Stimulated activated CD8-positive, alpha-beta memory T cell treated with anti-CD3 and anti-CD28 coated beads, Interleukin-4, amount 100 ng/mL, for 1 hour (primary cell): ENCODE results near the gene TRMU.
"Not testable (repeated sequence)": the region's sequence is repeated elsewhere in the genome, so short reads cannot be mapped to it uniquely, and the experiment has no call there.

Source experiments
- DNase-seq, 2 donors: peaks; one replicate each; pipeline ENCODE4 v3.0.0-alpha.2; 2020; ENCODE audit warnings: low read depth in 2 of 2, low spot score in 1 of 2

The TRMU gene

GRCh38 chr22:46382524-46382923, 47.0 kb downstream of the TRMU start:
- DNase-seq: no peak

- no peak for DNase-seq
These were observed 50.8 kb downstream of the TRMU start for GRCh38 chr22:46386312-46386711.

GRCh38 chr22:46387748-46388147, 52.2 kb downstream of the TRMU start:
- no peak for DNase-seq

GRCh38 chr22:46388647-46389046, 53.1 kb downstream of the TRMU start:
- no peak for DNase-seq

GRCh38 chr22:46389081-46389480, 53.6 kb downstream of the TRMU start:
- no peak for DNase-seq

- no peak for DNase-seq
These were observed 54.7 kb downstream of the TRMU start for GRCh38 chr22:46390105-46390651.

- no peak for DNase-seq
These were observed 55.3 kb downstream of the TRMU start for GRCh38 chr22:46390652-46391301.

GRCh38 chr22:46391486-46392136, 56.1 kb downstream of the TRMU start:
- no peak for DNase-seq

GRCh38 chr22:46392137-46392844, 56.8 kb downstream of the TRMU start:
- DNase-seq: no peak

GRCh38 chr22:46393873-46394272, 58.4 kb downstream of the TRMU start:
- no peak for DNase-seq

GRCh38 chr22:46394622-46395021, 59.1 kb downstream of the TRMU start:
- DNase-seq: no peak

GRCh38 chr22:46395145-46395544, 59.6 kb downstream of the TRMU start:
- DNase-seq: no peak

- not testable (repeated sequence) for DNase-seq
These were observed 61.5 kb downstream of the TRMU start for GRCh38 chr22:46397049-46397448.

GRCh38 chr22:46397514-46397913, 62.0 kb downstream of the TRMU start:
- no peak for DNase-seq

GRCh38 chr22:46397951-46398350, 62.4 kb downstream of the TRMU start:
- no peak for DNase-seq

GRCh38 chr22:46399251-46400024, 63.9 kb downstream of the TRMU start:
- DNase-seq: no peak

- no peak for DNase-seq
These were observed 65.9 kb downstream of the TRMU start for GRCh38 chr22:46401370-46401769.

GRCh38 chr22:46402505-46402904, 67.0 kb downstream of the TRMU start:
- no peak for DNase-seq

GRCh38 chr22:46403880-46404279, 68.4 kb downstream of the TRMU start:
- DNase-seq: not testable (repeated sequence)

GRCh38 chr22:46405901-46406300, 70.4 kb downstream of the TRMU start:
- DNase-seq: no peak

GRCh38 chr22:46406349-46406748, 70.8 kb downstream of the TRMU start:
- no peak for DNase-seq
